ENCODE measurements around the gene ADAP1. TPM values are rescaled to one million over a fixed set of nuclear protein-coding genes. Genes with fewer than 3 reads are reported as not detected.

ADAP1 gene
- total and polyA plus RNA-seq, 2 of the 13 experiments (the other 11 are each of a cell fraction or from before 2014, with no cell fraction given): 10.5 to 24.6 TPM

- TF ChIP-seq E2F5 (CRISPR knock-in tag; conservative IDR thresholded peaks at IDR 0.05): no peak
- TF ChIP-seq ARID2 (CRISPR knock-in tag; IDR thresholded peaks at IDR 0.05; ENCODE audit: borderline replicate concordance): peak; percentile 84; the same call in 1 of the 2 replicates
- no peak for TF ChIP-seq MAFG (CRISPR knock-in tag; IDR thresholded peaks at IDR 0.05)
- TF ChIP-seq ZNF251 (CRISPR knock-in tag; IDR thresholded peaks at IDR 0.05): no peak
- TF ChIP-seq TCF7 (IDR thresholded peaks at IDR 0.05; ENCODE audit: low read depth): no peak
- TF ChIP-seq ZKSCAN8 (CRISPR knock-in tag; IDR thresholded peaks at IDR 0.05; ENCODE audit: borderline replicate concordance): no peak
- no peak for TF ChIP-seq SOX13 (IDR thresholded peaks at IDR 0.05)
- 0 out of 4 replicates have a peak, but pooled peaks of 1 of the 2 experiments have one; percentile 17 for TF ChIP-seq SOX13 (CRISPR knock-in tag; conservative IDR thresholded peaks at IDR 0.05 in 1 of 2, IDR thresholded peaks at IDR 0.05 in 1 of 2)
- TF ChIP-seq TEAD3 (CRISPR knock-in tag; optimal IDR thresholded peaks at IDR 0.05; ENCODE audit: borderline replicate concordance): peak; percentile 73
- TF ChIP-seq ZNF616 (CRISPR knock-in tag; IDR thresholded peaks at IDR 0.05; ENCODE audit: low read depth): no peak
- TF ChIP-seq TEF (CRISPR knock-in tag; IDR thresholded peaks at IDR 0.05): no peak
- no peak for TF ChIP-seq MAFK (conservative IDR thresholded peaks at IDR 0.05 in 1 of 2, IDR thresholded peaks at IDR 0.05 in 1 of 2; ENCODE audit: low read length in 2 of 2)
- TF ChIP-seq ZNF382 (CRISPR knock-in tag; IDR thresholded peaks at IDR 0.05; ENCODE audit: borderline replicate concordance): no peak
- TF ChIP-seq ZNF672 (CRISPR knock-in tag; IDR thresholded peaks at IDR 0.05): no peak
- TF ChIP-seq ZXDC (CRISPR knock-in tag; IDR thresholded peaks at IDR 0.05): no peak; the same call in 1 of the 2 replicates
- no peak for TF ChIP-seq TEAD2 (CRISPR knock-in tag; IDR thresholded peaks at IDR 0.05)
- TF ChIP-seq ZIK1 (CRISPR knock-in tag; IDR thresholded peaks at IDR 0.05; ENCODE audit: borderline replicate concordance, low read depth): peak; percentile 18
- no peak for TF ChIP-seq ZNF441 (CRISPR knock-in tag; IDR thresholded peaks at IDR 0.05; ENCODE audit: borderline replicate concordance)
- TF ChIP-seq ZNF253 (CRISPR knock-in tag; IDR thresholded peaks at IDR 0.05; ENCODE audit: borderline replicate concordance): no peak
- TF ChIP-seq IRF1 (CRISPR knock-in tag; IDR thresholded peaks at IDR 0.05; ENCODE audit: low read depth): no peak
- TF ChIP-seq PRDM15 (CRISPR knock-in tag; IDR thresholded peaks at IDR 0.05): peak; percentile 64
Measured at GRCh38 chr7:983004-983615, 28.6 kb upstream of the ADAP1 start, which contains the start of gene CYP2W1 (continued).
